ENCODE data around the gene NAP1L4.

Gene NAP1L4

GRCh38 chr11:2902784-2903671 lies 89.1 kb downstream of the NAP1L4 start:
- no peak for DNase-seq

- peak; percentile 76 to 83 (median 80) for DNase-seq
Measured at GRCh38 chr11:2901854-2902783, 90.0 kb downstream of the NAP1L4 start.

GRCh38 chr11:2901196-2901796 lies 90.8 kb downstream of the NAP1L4 start:
- DNase-seq, result no peak

- no peak for DNase-seq
Measured at GRCh38 chr11:2899080-2899783, 92.9 kb downstream of the NAP1L4 start.

GRCh38 chr11:2898366-2899079 lies 93.6 kb downstream of the NAP1L4 start:
- peak in 1 of 4 experiments; percentile 25 for DNase-seq

GRCh38 chr11:2897048-2897447 lies 95.1 kb downstream of the NAP1L4 start:
- DNase-seq, result no peak

GRCh38 chr11:2896047-2896446 lies 96.1 kb downstream of the NAP1L4 start:
- DNase-seq, result no peak
